Erythroblast (primary cell): Measurements from ENCODE around the gene KCNB1.

Experiments used
- GATA1 ChIP-seq: IDR thresholded peaks from 2 replicates; pipeline ENCODE4 v1.6.1; 2011; ENCODE audit warnings: low read depth, mild to moderate bottlenecking, control low read depth, low read length, moderate library complexity
- POLR2A ChIP-seq: IDR thresholded peaks from 2 replicates; pipeline ENCODE4 v1.6.1; 2011; ENCODE audit warnings: mild to moderate bottlenecking, low read length

GRCh38 chr20:49446080-49446479 is 36.4 kb downstream of the KCNB1 start:
- no peak for TF ChIP-seq POLR2A
- TF ChIP-seq GATA1: no peak
